ENCODE data around the gene ETV6.

Gene ETV6

DNA sequence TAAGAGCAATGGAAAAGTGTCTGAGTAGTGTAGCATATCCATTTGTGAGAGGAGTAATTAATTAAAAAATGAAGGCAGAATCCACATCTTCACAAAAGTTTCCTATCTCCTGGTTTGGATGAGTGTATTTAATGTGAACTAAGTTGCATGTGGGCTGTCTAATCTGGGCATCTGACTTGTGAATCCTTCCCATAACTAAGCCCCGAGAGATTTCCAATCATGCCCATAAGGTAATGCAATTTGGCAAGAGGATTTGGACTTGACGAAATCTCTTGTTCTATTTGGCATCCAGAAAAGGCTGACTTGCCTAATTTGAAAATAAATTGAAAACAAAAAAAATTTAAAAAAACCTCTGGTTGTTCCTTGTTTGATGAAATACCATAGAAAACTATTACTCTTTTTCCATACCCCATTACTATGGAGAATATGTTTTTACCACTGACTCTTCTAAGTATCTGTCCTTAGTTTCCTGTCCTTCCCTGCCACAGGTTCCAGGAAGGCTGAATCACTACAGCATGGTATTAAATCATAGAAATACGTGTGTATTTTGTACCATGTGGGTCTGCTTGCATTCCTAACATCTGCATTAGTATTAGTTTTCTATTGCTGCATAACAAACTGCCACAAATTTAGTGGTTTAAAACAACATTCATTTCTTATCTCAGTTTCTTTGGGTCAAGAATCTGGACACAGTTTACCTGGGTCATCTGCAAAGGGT is 48.4 kb downstream of the ETV6 start:
- peak; percentile 43 for DNase-seq

GRCh38 chr12:11698729-11699128 is 49.3 kb downstream of the ETV6 start:
- DNase-seq: no peak

DNA sequence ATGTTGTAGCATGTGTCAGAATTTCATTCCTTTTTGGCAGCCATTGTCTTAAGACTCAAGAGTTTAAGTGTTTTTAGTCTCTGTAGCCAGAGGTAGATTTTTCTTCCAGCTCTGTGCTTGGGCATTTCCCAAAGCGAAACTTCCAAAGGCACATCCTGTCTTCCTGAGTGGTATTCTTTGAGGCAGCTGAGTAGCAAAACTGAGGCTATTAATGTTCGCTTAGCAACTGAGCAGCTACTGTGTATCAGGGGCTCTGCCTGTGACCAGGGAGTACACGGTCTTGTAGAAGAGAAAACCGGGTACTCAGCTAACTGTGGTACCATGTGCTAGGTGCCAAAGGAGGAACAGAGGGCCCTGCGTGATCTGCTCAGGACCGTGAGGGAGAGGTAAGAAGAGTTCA is 52.0 kb downstream of the ETV6 start:
- no peak for DNase-seq

DNA sequence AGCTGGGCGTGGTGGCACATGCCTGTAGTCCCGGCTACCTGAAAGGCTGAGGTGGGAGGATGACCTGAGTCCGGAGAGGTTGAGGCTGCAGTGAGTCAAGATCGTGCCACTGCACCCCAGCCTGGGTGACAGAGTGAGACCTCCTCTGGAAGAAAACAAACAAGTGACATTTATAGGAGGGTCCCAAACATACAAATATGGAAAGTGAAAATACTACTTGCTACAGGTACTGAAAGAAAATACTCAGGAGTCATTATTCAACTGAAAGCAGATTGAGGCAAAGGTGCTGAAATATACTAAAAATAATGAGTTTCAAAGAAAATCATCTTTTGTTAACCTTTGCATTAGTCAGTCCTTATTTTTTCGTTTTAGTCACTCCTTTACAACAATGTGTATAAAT is 53.5 kb downstream of the ETV6 start:
- DNase-seq: no peak

DNA sequence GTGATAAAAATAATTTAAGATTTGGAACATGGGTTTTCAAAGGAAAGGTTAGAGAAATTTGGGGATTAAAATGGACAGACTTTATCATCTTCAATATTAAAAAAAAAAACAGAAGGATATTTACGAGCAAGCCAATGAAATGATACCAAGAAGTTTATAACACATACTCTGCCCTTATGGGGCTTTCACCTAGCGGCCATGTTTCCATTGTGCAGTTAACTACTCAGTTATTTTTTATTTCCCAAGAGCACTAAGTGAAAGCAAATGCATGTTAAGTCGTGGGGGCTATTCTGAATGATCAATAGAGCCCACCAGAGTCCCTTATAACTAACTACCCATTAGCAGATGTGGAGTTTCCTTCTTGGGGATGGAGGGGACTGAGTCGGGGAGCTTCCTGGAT is 53.9 kb downstream of the ETV6 start:
- DNase-seq: no peak

- no peak for DNase-seq
Observed at GRCh38 chr12:11704089-11704488, 54.6 kb downstream of the ETV6 start.

DNA sequence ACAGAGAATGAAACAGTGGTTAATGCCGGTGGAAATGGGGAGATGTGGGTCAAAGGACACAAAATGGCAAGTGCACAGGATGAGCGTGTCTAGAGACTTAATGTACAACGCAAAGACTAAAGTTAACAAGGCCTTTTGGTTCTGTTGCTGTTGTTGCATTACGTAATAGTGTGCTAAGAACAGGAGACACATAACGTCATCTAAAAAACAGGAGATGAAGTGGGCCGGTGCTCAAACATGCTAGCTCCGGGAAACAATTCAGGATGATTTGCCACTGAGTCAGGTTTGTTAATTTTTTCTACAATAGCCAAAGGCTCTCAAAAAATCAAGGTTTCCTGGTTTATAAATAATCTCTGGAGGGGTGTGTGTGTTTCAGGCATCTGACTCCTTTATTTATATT is 55.5 kb downstream of the ETV6 start:
- peak; percentile 73 for DNase-seq

DNA sequence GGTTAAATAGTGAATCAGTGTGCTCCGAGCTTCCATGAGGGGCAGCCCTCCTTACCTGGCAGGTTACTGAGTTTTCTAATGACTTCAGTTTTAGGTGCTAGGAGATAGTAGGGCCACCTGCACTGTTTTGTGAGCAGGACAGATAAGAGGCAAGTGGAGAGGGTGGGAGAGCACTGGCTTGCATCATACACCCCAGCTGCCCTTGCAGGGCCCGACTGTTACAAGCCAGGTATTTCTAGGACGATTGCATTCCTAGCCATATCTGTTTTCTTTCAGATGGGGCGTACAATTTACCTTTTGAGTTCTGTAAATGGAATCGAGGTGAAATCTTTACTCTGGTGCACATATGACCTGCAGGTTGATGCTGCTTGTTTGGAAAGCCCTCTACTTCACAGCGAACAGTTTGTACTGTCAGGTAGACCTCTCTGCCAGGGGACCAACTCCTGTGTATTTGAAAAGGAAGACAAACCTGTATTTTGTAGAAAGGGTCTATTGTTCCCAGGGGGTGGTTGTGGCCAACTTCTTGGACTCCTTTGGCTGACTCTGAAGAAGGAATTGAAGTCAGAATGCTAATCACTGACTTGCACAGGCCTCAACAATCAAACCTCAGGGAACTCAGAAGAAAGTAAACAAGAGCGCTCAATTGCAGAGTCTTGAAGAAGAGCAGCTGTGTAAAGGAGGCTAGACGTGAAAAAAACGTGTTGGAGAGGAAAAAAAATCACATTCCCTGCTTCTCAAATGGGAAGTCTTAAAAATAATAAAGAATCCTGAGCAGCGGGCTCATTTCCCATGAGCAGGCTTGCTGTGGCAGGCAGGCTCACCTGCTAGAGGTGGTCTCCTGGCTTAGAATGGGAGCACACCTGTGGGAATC is 57.3 kb downstream of the ETV6 start:
- no peak for DNase-seq

DNA sequence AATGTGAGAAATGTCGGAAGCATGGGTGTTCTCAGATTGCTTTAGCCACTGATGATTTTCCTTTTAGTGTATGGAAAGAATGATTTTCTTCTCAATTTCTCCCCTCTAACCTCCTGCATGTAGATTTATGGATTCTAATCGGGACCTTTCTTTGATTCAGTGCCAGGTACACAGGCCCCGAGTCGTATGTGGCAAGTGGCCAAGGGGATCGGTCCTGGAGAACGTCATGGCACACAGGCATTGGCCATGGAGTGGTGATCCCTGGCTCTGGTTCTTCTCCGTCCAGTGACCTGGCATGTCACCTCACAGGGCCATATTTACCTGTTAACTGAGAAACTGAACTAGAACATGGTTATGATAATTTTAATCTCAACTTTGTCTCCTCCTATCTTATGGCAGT is 58.1 kb downstream of the ETV6 start:
- no peak for DNase-seq

DNA sequence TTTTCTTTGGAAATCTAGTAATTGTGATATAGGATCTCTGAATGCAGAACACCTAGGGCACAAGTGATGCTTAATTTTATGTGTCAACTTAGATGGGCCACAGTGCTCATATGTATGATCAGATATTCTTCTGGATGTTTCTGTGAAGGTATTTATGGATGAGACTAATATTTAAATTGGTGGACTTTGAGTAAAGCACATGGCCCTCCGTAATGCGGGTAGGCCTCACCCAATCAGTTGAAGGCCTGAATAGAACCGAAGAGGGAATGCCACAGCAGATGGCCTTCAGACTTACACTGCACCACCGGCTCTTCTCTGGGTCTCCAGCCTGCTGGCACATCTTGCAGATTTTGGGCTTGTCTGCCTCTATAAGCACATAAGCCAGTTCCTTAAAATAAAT is 60.0 kb downstream of the ETV6 start:
- DNase-seq: no peak

- no peak for DNase-seq
Observed at GRCh38 chr12:11710431-11710830, 61.0 kb downstream of the ETV6 start.

DNA sequence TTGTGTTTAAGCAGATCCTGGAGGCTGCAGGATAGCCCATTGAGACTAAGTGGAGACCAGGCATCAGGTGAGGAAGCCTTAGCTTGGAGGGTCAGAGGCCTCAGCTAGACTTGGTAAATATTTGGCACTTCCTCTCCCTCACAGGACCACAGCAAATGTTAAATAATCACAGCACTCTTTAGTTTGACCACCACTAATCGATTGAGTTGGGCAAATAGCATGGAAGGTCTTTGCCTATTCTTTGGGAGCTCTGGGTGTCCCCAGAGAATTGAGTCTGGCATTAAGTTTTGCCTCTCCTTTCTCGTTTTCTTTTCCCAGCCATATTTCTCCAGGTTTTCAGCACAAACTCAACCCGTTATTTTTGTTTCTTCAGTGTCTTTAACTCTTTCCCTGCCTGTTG is 61.4 kb downstream of the ETV6 start:
- no peak for DNase-seq

DNA sequence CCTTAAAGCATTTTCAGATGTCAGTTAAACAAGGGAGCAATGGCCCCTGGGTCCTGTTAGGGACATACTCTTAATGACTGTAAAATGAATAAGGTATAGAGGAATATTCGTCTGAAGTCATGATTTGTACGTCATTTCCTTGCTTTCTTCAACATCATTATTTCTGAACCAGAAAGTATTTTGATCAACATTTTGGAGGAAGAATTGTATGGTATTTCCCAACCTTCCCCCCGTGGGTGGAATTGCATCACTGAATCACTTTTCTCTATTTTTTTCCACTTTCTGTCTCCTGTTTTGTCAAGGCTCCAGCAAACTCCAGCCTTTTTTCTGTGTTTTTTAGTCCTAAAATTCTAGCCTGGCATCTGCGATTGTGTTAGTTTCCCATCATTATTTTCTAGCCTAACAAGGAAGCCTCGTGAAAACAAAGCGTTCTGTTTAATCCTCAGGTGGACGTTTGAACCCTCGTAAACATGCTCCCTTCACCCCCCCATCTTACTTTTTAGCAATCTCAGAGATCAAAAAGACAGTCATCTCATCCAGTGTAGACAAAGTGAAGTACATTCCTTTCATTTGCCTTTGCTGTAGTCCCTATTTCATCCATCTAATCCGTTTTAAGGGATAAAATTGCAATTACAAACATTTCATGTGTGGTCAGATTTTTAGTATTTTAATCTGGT is 62.3 kb downstream of the ETV6 start:
- peak; percentile 91 for DNase-seq

- no peak for DNase-seq
Observed at GRCh38 chr12:11712491-11712890, 63.0 kb downstream of the ETV6 start.

GRCh38 chr12:11713202-11713601 is 63.7 kb downstream of the ETV6 start:
- DNase-seq: peak; percentile 40

- DNase-seq: no peak
Observed at GRCh38 chr12:11714626-11715025, 65.2 kb downstream of the ETV6 start.

- peak; percentile 62 for DNase-seq
Observed at GRCh38 chr12:11715621-11716020, 66.1 kb downstream of the ETV6 start.

DNA sequence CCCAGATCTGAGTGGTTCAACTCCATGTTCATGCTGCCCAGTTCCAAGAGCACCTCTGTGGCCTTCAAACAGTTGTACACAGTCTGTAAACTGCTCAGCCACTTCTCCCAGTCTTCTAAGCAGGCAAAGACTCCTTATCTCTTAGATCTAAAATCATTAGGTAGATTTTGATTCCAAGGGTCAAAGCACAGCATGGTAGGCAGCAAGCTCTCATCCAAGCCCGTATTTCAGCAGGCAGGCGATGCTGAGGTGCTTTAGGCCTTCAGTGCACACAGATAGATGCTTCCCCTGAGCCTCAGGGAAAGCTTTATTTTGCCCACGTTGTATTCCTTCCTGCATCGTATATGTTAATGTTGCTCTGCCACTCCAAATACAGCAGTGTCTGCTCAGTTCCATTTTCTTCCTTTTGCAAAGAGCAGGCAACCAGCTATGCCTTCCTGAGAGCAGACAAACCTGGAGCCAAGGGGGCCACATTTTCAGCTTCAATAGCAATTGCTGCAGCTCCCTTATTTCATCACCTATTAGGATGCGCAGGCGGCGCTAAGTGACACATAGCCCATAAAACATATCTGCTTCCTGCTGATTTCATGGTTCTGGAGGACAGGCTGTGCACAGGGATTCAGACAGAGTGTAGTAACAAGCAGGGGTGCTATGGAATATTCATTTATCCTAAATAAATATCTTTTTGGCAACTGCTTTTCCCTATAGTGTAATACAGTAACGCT is 67.5 kb downstream of the ETV6 start:
- peak; percentile 82 for DNase-seq

DNA sequence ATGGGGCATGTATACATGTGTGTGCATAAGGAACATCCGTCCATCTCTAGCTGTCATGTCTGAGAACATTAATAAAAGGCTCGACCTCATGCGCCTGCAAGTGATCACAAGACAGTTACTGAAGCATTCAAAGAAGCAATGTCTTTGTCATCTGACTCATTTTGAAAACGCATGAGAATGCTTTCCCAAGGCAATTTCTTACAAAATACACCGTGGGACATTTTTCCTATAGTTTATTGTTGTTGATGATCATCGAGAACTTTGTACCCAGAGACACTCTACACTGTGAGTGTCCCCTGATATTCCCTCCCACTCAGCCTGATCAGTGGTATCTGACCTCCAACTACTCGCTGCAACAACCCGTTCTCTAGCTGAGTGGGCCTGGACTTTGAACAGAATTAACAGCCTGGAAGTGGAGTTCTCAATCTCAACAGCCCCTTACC is 68.1 kb downstream of the ETV6 start:
- peak; percentile 94 for DNase-seq

- no peak for DNase-seq
Observed at GRCh38 chr12:11718105-11718504, 68.6 kb downstream of the ETV6 start.

GRCh38 chr12:11718768-11719253 is 69.3 kb downstream of the ETV6 start:
- DNase-seq: peak; percentile 32

DNA sequence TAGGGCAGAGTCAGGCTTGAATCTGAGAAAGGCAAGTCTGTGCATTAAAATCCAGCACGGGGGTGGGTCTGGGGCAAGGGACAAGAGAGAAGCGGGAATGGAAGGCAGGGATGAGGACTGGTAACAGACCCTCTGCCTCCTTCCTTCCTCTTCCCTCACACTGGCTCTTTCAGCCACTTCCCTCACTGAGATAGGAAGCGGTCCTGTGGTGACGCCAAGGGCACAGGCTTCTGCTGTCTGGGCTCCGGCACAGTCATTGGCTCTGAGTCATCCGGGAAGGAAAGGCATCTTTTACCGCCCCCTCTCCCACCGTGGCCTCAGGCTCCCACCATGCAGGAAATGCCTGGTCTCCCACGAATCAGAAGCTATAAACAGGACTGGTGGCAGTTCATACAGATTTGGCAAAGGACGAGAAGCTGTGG is 70.2 kb downstream of the ETV6 start:
- peak; percentile 98 for DNase-seq

DNA sequence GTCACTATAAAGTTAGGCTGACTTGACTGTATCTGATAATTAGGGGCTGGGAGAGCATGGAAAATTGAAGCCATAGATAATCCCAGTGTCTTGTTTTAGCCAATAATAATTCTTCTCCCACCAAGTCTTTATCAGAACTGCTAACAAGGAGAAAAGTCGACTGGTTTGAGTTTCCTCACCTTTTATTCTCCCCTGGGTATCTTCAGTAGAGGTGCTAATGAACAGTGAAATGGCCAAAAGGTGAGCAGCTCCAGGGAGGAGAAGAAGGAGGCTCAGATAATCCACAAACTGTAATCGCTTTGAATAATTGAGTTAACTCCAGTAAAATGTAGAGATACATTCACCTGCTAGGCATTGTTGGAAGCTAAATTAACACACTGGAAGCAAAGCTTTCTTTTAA is 72.6 kb downstream of the ETV6 start:
- no peak for DNase-seq

Data from inflammatory macrophage treated with lipopolysaccharide for 4 hours (primary cell).